Nephron (organoid): ENCODE results near the gene MXRA8.

Experiments used
- H3K27ac Mint-ChIP-seq, 3 experiments: 2 replicates each; pipeline ENCODE4 v1.8.0; 2020; ENCODE audit warnings: mixed read lengths in 3 of 3, mild to moderate bottlenecking in 2 of 3, moderate library complexity in 1 of 3
- H3K27me3 Mint-ChIP-seq: 2 replicates; pipeline ENCODE4 v1.8.0; 2021; ENCODE audit warnings: low read depth, mild to moderate bottlenecking, moderate library complexity, mixed read lengths
- H3K36me3 Mint-ChIP-seq: 2 replicates; pipeline ENCODE4 v1.8.0; 2020; ENCODE audit warnings: low read depth, mixed read lengths
- H3K4me1 Mint-ChIP-seq: 2 replicates; pipeline ENCODE4 v1.8.0; 2020; ENCODE audit warnings: mixed read lengths
- H3K4me3 Mint-ChIP-seq, 3 experiments: 2 replicates each; pipeline ENCODE4 v1.8.0; 2020; ENCODE audit warnings: mild to moderate bottlenecking in 3 of 3, mixed read lengths in 3 of 3, moderate library complexity in 2 of 3
- H3K9me3 Mint-ChIP-seq: 2 replicates; pipeline ENCODE4 v1.8.0; 2020; ENCODE audit warnings: mixed read lengths
- CTCF ChIP-seq, 3 experiments: fragments of 200-600 bp; sonication (generic); IDR thresholded peaks; one replicate each; pipeline ENCODE4 v1.5.0; 2021; ENCODE audit warnings: antibody characterized with exemption in 3 of 3; ENCODE audit not compliant: unreplicated experiment in 3 of 3

The MXRA8 gene

GRCh38 chr1:1322418-1322817 is 35.9 kb downstream of the MXRA8 start:
- peak overlapping the region in 1 of 3 experiments; percentile 77 for H3K27ac Mint-ChIP-seq
- TF ChIP-seq CTCF (IDR thresholded peaks at IDR 0.05; ENCODE audit: unreplicated experiment in 3 of 3) = no peak
- H3K36me3 Mint-ChIP-seq = peaks cover 8% of the 10 kb centered on the region
- peaks cover 29% of the 10 kb centered on the region for H3K4me1 Mint-ChIP-seq
- no peaks in the 10 kb centered on the region for H3K27me3 Mint-ChIP-seq
- no peaks in the 10 kb centered on the region for H3K9me3 Mint-ChIP-seq
- peak overlapping the region; percentile 84 to 92 (median 90) for H3K4me3 Mint-ChIP-seq

- Mint-ChIP-seq H3K4me3 (peak overlapping the region in 2 of 3 experiments; percentile 49 to 67), H3K27me3 (no peaks in the 10 kb centered on the region), H3K9me3 (no peaks in the 10 kb centered on the region), H3K27ac (no peak overlapping the region), H3K4me1 (peaks cover 32% of the 10 kb centered on the region), H3K36me3 (peaks cover 11% of the 10 kb centered on the region)
- no peak for TF ChIP-seq CTCF (IDR thresholded peaks at IDR 0.05; ENCODE audit: unreplicated experiment in 3 of 3)
These were observed 36.9 kb downstream of the MXRA8 start for GRCh38 chr1:1321477-1321876.

DNA sequence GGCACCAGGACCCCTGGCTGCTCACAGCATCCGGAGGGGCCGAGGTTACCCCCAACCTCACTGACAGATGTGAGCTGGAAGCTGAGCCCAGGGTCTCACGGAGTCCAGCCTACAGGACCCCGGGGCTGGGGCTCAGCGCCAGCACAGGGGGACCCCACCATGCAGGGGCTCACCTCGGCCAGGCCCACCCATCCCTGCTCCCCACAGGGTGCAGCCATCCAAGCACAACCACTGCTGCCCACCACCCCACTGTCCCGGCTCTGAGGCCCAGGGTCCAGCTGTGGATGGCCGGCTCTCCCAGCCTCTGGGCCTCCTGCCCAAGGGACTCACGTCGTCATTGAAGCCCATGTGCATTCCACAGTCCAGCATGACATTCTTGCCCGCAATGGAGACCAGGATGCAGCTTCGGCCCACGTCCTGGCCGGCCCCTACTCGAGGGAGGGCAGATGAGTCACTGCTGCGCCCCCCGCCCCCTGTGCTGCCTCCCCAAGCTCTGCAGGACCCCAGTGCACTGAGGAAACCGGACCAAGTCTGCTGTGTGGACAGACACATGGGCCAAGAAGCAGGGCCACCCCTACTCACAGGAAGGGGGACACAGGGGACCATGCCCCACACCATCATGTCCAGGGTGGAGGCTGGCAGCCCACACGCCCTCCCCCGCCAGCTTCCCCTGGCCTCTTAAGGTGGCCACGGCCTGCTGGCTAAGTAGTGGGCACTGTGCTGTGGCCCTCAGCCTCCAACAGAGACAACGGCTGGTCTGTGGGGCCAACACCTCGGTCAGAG is 37.5 kb downstream of the MXRA8 start:
- Mint-ChIP-seq H3K4me1 (peaks cover 32% of the 10 kb centered on the region), H3K27ac (no peak overlapping the region), H3K9me3 (no peaks in the 10 kb centered on the region), H3K27me3 (no peaks in the 10 kb centered on the region), H3K36me3 (peaks cover 15% of the 10 kb centered on the region), H3K4me3 (peak overlapping the region in 2 of 3 experiments; percentile 49 to 67)
- TF ChIP-seq CTCF (IDR thresholded peaks at IDR 0.05; ENCODE audit: unreplicated experiment in 3 of 3) = no peak

DNA sequence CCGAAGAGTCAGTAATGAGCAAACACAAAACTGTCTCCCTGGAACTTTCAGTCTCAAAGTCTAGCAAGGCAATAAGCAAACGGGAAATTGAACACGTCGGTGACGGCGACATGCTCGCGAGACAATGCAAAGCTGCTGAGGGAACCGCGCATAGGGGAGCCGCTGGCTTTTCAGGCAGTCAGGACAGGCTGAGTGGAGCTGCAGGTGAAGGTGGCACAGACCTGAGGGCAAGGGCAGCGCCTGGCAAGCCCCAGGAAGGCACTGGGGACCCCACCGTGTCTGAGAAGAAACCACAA is 38.8 kb downstream of the MXRA8 start:
- H3K27ac Mint-ChIP-seq = no peak overlapping the region

GRCh38 chr1:1318777-1319645 is 39.3 kb downstream of the MXRA8 start:
- H3K4me1 Mint-ChIP-seq = peaks cover 32% of the 10 kb centered on the region
- peaks cover 19% of the 10 kb centered on the region for H3K36me3 Mint-ChIP-seq
- no peaks in the 10 kb centered on the region for H3K9me3 Mint-ChIP-seq
- TF ChIP-seq CTCF (IDR thresholded peaks at IDR 0.05; ENCODE audit: unreplicated experiment in 3 of 3) = no peak
- no peaks in the 10 kb centered on the region for H3K27me3 Mint-ChIP-seq
- H3K4me3 Mint-ChIP-seq = peak overlapping the region in 2 of 3 experiments; percentile 26 to 48
- H3K27ac Mint-ChIP-seq = peak overlapping the region in 1 of 3 experiments; percentile 48

More for the DNA sequence above, 38.8 kb downstream of the MXRA8 start:
- Mint-ChIP-seq H3K36me3 (peaks cover 19% of the 10 kb centered on the region), H3K4me1 (peaks cover 32% of the 10 kb centered on the region), H3K9me3 (no peaks in the 10 kb centered on the region), H3K4me3 (peak overlapping the region in 2 of 3 experiments; percentile 26 to 48), H3K27me3 (no peaks in the 10 kb centered on the region)
- TF ChIP-seq CTCF (IDR thresholded peaks at IDR 0.05; ENCODE audit: unreplicated experiment in 3 of 3) = no peak
